HEK293 (cell line): ENCODE results near the gene TECPR2.
A peak's percentile ranks its signal among the peaks of the same experiment; 100 is the strongest.

Experiments used
- KLF10 ChIP-seq: fragments of 450-650 bp; IDR thresholded peaks from 2 replicates; pipeline ENCODE4 v1.5.1; 2018; ENCODE audit warnings: missing biosample characterization, mild to moderate bottlenecking, missing genetic modification characterization
- MEIS1 ChIP-seq: sonication (generic); formaldehyde crosslinking; IDR thresholded peaks from 2 replicates; pipeline ENCODE4 v1.8.1; 2022; ENCODE audit warnings: missing genetic modification reagents, mild to moderate bottlenecking, borderline replicate concordance
- MYNN ChIP-seq: fragments of 450-650 bp; formaldehyde crosslinking; IDR thresholded peaks from 2 replicates; pipeline ENCODE4 v1.5.1; 2016; ENCODE audit warnings: missing biosample characterization, missing genetic modification characterization, borderline replicate concordance
- SCRT2 ChIP-seq: fragments of 450-650 bp; formaldehyde crosslinking; IDR thresholded peaks from 2 replicates; pipeline ENCODE4 v1.5.1; 2016; ENCODE audit warnings: missing biosample characterization, missing genetic modification characterization
- SP2 ChIP-seq: fragments of 450-650 bp; formaldehyde crosslinking; IDR thresholded peaks from 2 replicates; pipeline ENCODE4 v1.5.1; 2016; ENCODE audit warnings: missing biosample characterization, missing genetic modification characterization
- ZBTB21 ChIP-seq: fragments of 450-650 bp; formaldehyde crosslinking; IDR thresholded peaks from 2 replicates; pipeline ENCODE4 v1.5.1; 2017; ENCODE audit warnings: missing biosample characterization, missing genetic modification characterization
- ZBTB26 ChIP-seq: fragments of 450-650 bp; formaldehyde crosslinking; optimal IDR thresholded peaks from 2 replicates; pipeline ENCODE3; 2016; ENCODE audit warnings: missing biosample characterization, mild to moderate bottlenecking, missing genetic modification characterization
- ZBTB7A ChIP-seq: fragments of 450-650 bp; formaldehyde crosslinking; IDR thresholded peaks from 2 replicates; pipeline ENCODE4 v1.5.1; 2016; ENCODE audit warnings: low read depth, missing biosample characterization, missing genetic modification characterization
- ZEB2 ChIP-seq: fragments of 450-650 bp; formaldehyde crosslinking; IDR thresholded peaks from 2 replicates; pipeline ENCODE4 v1.5.1; 2016; ENCODE audit warnings: missing biosample characterization, missing genetic modification characterization
- ZNF146 ChIP-seq: fragments of 450-650 bp; formaldehyde crosslinking; IDR thresholded peaks from 2 replicates; pipeline ENCODE4 v1.5.1; 2016; ENCODE audit warnings: missing biosample characterization, missing genetic modification characterization
- ZNF148 ChIP-seq: fragments of 450-650 bp; formaldehyde crosslinking; IDR thresholded peaks from 2 replicates; pipeline ENCODE4 v1.5.0; 2017; ENCODE audit warnings: missing biosample characterization, missing genetic modification characterization, borderline replicate concordance
- ZNF157 ChIP-seq: fragments of 450-650 bp; formaldehyde crosslinking; IDR thresholded peaks from 2 replicates; pipeline ENCODE4 v1.5.1; 2016; ENCODE audit warnings: missing biosample characterization, missing genetic modification characterization
- ZNF184 ChIP-seq: fragments of 450-650 bp; IDR thresholded peaks from 2 replicates; pipeline ENCODE4 v1.5.1; 2018; ENCODE audit warnings: missing biosample characterization, mild to moderate bottlenecking, missing genetic modification characterization
- ZNF221 ChIP-seq: fragments of 450-650 bp; formaldehyde crosslinking; IDR thresholded peaks from 2 replicates; pipeline ENCODE4 v1.5.1; 2017; ENCODE audit warnings: missing biosample characterization, missing genetic modification characterization, borderline replicate concordance
- ZNF280C ChIP-seq: fragments of 450-650 bp; formaldehyde crosslinking; IDR thresholded peaks from 2 replicates; pipeline ENCODE4 v1.5.1; 2016; ENCODE audit warnings: missing biosample characterization, missing genetic modification characterization
- ZNF391 ChIP-seq: fragments of 450-650 bp; formaldehyde crosslinking; IDR thresholded peaks from 2 replicates; pipeline ENCODE4 v1.5.1; 2016; ENCODE audit warnings: low read depth, missing biosample characterization, missing genetic modification characterization, borderline replicate concordance
- ZNF394 ChIP-seq: fragments of 450-650 bp; formaldehyde crosslinking; IDR thresholded peaks from 2 replicates; pipeline ENCODE4 v1.5.1; 2016; ENCODE audit warnings: missing biosample characterization, missing genetic modification characterization, mild to moderate bottlenecking, moderate library complexity, borderline replicate concordance
- ZNF473 ChIP-seq: fragments of 450-650 bp; formaldehyde crosslinking; IDR thresholded peaks from 2 replicates; pipeline ENCODE4 v1.5.1; 2017; ENCODE audit warnings: missing biosample characterization, missing genetic modification characterization
- ZNF561 ChIP-seq: fragments of 450-650 bp; IDR thresholded peaks from 2 replicates; pipeline ENCODE4 v1.5.1; 2018; ENCODE audit warnings: missing biosample characterization, missing genetic modification characterization, borderline replicate concordance
- ZNF623 ChIP-seq: fragments of 450-650 bp; formaldehyde crosslinking; IDR thresholded peaks from 2 replicates; pipeline ENCODE4 v1.5.1; 2016; ENCODE audit warnings: missing biosample characterization, missing genetic modification characterization
- ZNF677 ChIP-seq: fragments of 450-650 bp; IDR thresholded peaks from 2 replicates; pipeline ENCODE4 v1.5.0; 2018; ENCODE audit warnings: missing biosample characterization, mild to moderate bottlenecking, missing genetic modification characterization, moderate library complexity
- ZNF707 ChIP-seq: fragments of 450-650 bp; formaldehyde crosslinking; IDR thresholded peaks from 2 replicates; pipeline ENCODE4 v1.5.1; 2016; ENCODE audit warnings: missing biosample characterization, missing genetic modification characterization
- ZNF776 ChIP-seq: fragments of 450-650 bp; formaldehyde crosslinking; IDR thresholded peaks from 2 replicates; pipeline ENCODE4 v1.5.0; 2017; ENCODE audit warnings: missing biosample characterization, missing genetic modification characterization, borderline replicate concordance
- ZNF791 ChIP-seq: fragments of 450-650 bp; formaldehyde crosslinking; IDR thresholded peaks from 2 replicates; pipeline ENCODE4 v1.5.1; 2016; ENCODE audit warnings: missing biosample characterization, missing genetic modification characterization
- ZNF830 ChIP-seq: fragments of 450-650 bp; IDR thresholded peaks from 2 replicates; pipeline ENCODE4 v1.5.0; 2018; ENCODE audit warnings: missing biosample characterization, missing genetic modification characterization, low read depth, mild to moderate bottlenecking, moderate library complexity
- TF ChIP-seq, protein P1 (sequence below): fragments of 450-650 bp; formaldehyde crosslinking; IDR thresholded peaks from 2 replicates; pipeline ENCODE4 v1.5.1; 2016; ENCODE audit warnings: missing biosample characterization, missing genetic modification characterization
- TF ChIP-seq, protein P2 (sequence below): IDR thresholded peaks from 2 replicates; pipeline ENCODE4 v1.6.1; 2011; ENCODE audit warnings: mild to moderate bottlenecking, low read depth, low read length, borderline replicate concordance
- TF ChIP-seq, protein P3 (sequence below): fragments of 450-650 bp; formaldehyde crosslinking; IDR thresholded peaks from 2 replicates; pipeline ENCODE4 v1.5.1; 2016; ENCODE audit warnings: missing biosample characterization, missing genetic modification characterization

Gene TECPR2

GRCh38 chr14:102525219-102525928, 162.6 kb downstream of the TECPR2 start (continued):
- TF ChIP-seq, protein P1, sequence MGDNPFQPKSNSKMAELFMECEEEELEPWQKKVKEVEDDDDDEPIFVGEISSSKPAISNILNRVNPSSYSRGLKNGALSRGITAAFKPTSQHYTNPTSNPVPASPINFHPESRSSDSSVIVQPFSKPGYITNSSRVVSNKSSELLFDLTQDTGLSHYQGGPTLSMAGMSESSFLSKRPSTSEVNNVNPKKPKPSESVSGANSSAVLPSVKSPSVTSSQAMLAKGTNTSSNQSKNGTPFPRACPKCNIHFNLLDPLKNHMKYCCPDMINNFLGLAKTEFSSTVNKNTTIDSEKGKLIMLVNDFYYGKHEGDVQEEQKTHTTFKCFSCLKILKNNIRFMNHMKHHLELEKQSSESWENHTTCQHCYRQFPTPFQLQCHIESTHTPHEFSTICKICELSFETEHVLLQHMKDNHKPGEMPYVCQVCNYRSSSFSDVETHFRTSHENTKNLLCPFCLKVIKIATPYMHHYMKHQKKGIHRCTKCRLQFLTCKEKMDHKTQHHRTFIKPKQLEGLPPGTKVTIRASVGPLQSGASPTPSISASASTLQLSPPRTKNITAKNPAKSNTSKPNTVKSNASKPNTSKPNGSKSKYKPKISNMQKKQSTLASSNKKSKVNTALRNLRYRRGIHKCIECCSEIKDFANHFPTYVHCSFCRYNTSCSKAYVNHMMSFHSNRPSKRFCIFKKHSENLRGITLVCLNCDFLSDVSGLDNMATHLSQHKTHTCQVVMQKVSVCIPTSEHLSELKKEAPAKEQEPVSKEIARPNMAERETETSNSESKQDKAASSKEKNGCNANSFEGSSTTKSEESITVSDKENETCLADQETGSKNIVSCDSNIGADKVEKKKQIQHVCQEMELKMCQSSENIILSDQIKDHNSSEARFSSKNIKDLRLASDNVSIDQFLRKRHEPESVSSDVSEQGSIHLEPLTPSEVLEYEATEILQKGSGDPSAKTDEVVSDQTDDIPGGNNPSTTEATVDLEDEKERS (tag by site-specific recombination), result no peak
- TF ChIP-seq ZNF623 (tag by site-specific recombination) (no peak; the same call in 1 of the 2 replicates), ZNF391 (0 out of 2 replicates have a peak, but pooled peaks have one; percentile 53), ZNF473 (no peak; the same call in 1 of the 2 replicates), ZEB2 (no peak), MEIS1 (no peak), ZNF677 (no peak), ZBTB21 (0 out of 2 replicates have a peak, but pooled peaks have one; percentile 35), ZNF184 (no peak), ZNF394 (no peak; the same call in 1 of the 2 replicates), SCRT2 (tag by site-specific recombination) (no peak), ZNF830 (tag by site-specific recombination) (no peak), ZNF561 (tag by site-specific recombination) (no peak), ZBTB26 (tag by site-specific recombination) (no peak), ZNF791 (tag by site-specific recombination) (no peak), ZNF148 (no peak), ZNF707 (tag by site-specific recombination) (no peak; the same call in 1 of the 2 replicates), SP2 (tag by site-specific recombination) (peak; percentile 41), KLF10 (tag by site-specific recombination) (no peak), ZNF146 (0 out of 2 replicates have a peak, but pooled peaks have one; percentile 8), ZNF221 (no peak), ZNF280C (tag by site-specific recombination) (no peak), ZNF157 (tag by site-specific recombination) (no peak), ZNF776 (no peak), ZBTB7A (tag by site-specific recombination) (no peak; the same call in 1 of the 2 replicates), MYNN (tag by site-specific recombination) (peak; percentile 57; the same call in 1 of the 2 replicates)
- TF ChIP-seq, protein P2, sequence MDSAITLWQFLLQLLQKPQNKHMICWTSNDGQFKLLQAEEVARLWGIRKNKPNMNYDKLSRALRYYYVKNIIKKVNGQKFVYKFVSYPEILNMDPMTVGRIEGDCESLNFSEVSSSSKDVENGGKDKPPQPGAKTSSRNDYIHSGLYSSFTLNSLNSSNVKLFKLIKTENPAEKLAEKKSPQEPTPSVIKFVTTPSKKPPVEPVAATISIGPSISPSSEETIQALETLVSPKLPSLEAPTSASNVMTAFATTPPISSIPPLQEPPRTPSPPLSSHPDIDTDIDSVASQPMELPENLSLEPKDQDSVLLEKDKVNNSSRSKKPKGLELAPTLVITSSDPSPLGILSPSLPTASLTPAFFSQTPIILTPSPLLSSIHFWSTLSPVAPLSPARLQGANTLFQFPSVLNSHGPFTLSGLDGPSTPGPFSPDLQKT, result no peak
- TF ChIP-seq, protein P3, sequence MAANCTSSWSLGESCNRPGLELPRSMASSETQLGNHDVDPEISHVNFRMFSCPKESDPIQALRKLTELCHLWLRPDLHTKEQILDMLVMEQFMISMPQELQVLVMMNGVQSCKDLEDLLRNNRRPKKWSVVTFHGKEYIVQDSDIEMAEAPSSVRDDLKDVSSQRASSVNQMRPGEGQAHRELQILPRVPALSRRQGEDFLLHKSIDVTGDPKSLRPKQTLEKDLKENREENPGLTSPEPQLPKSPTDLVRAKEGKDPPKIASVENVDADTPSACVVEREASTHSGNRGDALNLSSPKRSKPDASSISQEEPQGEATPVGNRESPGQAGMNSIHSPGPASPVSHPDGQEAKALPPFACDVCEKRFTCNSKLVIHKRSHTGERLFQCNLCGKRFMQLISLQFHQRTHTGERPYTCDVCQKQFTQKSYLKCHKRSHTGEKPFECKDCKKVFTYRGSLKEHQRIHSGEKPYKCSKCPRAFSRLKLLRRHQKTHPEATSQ (tag by site-specific recombination), result no peak
